Kidney glomerular epithelial cell (primary cell): ENCODE results near the gene RIMBP3C.
"Not testable (repeated sequence)": the region's sequence is repeated elsewhere in the genome, so short reads cannot be mapped to it uniquely, and the experiment has no call there.

Source experiments
- DNase-seq: peaks from one replicate; lab custom pipeline; 2025; lab: John Stamatoyannopoulos, UW

RIMBP3C gene, protein sequence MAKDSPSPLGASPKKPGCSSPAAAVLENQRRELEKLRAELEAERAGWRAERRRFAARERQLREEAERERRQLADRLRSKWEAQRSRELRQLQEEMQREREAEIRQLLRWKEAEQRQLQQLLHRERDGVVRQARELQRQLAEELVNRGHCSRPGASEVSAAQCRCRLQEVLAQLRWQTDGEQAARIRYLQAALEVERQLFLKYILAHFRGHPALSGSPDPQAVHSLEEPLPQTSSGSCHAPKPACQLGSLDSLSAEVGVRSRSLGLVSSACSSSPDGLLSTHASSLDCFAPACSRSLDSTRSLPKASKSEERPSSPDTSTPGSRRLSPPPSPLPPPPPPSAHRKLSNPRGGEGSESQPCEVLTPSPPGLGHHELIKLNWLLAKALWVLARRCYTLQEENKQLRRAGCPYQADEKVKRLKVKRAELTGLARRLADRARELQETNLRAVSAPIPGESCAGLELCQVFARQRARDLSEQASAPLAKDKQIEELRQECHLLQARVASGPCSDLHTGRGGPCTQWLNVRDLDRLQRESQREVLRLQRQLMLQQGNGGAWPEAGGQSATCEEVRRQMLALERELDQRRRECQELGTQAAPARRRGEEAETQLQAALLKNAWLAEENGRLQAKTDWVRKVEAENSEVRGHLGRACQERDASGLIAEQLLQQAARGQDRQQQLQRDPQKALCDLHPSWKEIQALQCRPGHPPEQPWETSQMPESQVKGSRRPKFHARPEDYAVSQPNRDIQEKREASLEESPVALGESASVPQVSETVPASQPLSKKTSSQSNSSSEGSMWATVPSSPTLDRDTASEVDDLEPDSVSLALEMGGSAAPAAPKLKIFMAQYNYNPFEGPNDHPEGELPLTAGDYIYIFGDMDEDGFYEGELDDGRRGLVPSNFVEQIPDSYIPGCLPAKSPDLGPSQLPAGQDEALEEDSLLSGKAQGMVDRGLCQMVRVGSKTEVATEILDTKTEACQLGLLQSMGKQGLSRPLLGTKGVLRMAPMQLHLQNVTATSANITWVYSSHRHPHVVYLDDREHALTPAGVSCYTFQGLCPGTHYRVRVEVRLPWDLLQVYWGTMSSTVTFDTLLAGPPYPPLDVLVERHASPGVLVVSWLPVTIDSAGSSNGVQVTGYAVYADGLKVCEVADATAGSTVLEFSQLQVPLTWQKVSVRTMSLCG (N-terminal part only)

DNA sequence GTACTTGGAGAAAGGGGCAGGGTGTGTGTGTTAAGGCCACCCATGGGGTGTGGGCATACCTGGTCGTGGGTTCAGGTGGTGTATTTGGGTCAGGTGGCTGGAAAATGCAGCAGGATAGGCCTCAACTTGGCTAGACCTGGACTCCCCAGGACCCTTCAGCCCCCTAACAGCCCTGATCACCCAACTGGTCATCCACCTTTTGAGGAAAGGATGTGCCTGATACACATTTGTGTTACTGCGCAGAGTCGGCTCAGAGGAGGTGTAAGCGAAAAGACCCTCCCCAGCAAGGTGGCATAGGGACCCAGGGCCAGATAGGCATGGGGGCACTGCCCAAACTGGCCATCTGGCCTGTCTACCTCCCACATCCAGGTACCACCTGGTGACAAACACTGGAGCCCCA lies at the start of gene RIMBP3C:
RIMBP3C (minus strand) TSS at position 101 of the 400 bp plus-strand sequence. CDS start 485 bp downstream, outside the sequence.
- DNase-seq, result not testable (repeated sequence)

DNA sequence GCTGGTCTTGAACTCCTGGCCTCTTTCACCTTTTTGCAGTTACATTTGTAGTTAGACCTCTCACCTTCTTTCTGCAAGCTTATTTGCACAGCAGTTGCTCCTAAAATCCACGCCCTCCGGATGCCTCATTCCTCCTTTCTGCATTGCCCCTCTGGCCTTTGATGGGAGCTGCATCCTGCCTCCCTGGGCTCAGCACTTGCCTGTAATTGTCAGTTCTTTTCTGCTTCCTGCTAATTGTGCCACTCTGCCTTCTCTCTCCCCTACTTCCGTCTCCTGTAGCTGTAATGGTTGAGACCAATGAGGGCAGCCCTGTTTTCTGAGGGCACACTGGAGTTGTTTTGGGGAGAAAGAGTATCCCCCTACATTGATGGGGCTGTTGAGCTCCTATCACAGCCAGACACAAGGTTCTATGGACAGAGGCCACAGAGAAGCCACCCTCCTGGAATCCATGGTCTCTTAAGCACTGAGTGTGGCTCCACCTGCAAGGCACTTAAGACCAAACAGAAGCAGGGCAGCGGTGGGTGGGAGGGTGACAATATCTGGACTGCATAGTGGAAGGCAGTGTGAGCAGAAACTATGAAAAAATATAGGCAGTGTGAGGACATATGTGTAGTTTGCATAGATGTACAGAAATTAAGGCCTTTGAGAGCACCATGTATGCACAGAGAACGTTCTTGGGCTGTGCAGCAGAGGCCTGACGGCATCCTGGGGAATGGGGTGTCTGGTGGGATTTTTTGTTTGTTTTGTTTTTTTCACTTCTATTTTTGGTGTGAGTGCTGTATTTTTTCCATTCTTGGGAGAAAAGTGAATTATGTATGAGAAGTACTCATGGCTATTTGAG lies 48.0 kb upstream of the RIMBP3C start:
- DNase-seq, result no peak

DNA sequence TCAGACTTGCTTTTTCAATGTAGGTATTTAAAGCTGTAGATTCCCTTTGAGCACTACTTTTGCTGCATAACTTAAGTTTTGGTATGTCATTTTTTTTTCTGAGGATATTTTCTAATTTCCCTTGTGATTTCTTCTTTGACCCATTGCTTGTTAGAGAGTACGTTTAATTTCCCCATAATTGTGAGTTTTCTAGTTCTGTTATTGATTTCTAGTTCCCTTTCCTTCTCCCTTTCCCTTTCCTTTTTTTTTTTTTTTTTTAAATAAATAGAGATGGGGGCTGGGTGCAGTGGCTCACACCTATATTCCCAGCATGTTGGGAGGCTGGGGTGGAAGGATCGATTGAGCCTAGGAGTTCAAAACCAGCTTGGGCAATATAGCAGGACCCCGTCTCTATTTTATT lies 47.0 kb upstream of the RIMBP3C start:
- DNase-seq, result no peak

DNA sequence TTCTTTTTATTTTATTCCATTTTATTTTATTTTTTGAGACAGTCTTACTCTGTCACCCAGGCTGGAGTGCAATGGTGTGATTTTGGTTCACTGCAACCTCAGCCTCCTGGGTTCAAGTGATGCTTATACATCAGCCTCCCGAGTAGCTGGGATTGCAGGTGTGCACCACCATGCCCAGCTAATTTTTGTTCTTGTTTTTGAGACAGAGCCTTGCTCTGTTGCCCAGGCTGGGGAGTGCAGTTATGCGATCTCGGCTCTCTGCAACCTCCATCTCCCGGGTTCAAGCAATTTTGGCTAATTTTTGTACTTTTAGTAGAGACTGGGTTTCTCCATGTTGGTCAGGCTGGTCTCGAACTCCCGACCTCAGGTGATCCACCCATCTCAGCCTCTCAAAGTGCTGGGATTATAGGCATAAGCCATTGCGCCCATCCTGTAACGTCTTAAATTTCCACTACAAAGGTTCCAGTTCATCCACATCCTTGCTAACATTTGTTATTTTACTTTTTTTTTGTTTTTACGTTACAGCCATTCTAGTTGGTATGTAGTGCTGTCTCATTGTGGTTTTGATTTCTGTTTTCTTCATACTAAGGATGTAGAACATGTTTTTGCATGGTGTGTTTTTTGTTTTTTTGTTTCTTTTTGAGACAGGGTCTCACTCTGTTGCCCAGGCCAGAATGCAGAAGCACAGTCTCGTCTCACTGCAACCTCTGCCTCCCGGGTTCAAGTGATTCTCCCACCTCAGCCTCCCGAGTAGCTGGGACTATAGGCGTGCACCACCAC lies 45.3 kb upstream of the RIMBP3C start:
- not testable (repeated sequence) for DNase-seq

DNA sequence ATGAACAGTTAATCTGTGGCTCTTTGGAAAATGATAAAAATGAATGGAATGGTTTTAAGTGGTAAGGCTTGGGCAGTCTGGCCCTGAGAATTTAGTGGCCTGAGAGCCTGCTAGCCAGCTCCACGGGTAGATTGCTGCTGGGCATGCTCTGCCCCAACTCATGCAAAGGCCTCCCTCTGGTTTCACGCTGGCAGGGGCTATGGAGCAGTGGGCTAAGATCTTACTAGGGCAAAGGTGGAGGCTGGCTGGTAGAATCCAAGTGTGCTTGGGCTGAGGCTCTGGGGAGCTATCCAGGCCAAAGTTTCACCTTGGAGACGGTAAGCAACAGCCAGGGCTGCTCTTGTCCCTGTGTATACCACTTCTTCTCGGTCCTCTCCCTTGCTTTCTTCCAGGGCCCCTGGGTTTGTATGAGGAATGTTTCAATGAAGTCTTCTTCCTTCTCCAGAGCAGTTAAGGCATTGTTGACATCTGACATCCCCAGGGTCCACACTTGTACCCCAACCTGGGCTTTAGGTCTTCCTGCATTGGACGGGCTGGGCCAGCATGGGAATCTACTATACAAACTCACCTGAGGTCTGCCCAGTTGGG lies 43.7 kb upstream of the RIMBP3C start:
- no peak for DNase-seq

DNA sequence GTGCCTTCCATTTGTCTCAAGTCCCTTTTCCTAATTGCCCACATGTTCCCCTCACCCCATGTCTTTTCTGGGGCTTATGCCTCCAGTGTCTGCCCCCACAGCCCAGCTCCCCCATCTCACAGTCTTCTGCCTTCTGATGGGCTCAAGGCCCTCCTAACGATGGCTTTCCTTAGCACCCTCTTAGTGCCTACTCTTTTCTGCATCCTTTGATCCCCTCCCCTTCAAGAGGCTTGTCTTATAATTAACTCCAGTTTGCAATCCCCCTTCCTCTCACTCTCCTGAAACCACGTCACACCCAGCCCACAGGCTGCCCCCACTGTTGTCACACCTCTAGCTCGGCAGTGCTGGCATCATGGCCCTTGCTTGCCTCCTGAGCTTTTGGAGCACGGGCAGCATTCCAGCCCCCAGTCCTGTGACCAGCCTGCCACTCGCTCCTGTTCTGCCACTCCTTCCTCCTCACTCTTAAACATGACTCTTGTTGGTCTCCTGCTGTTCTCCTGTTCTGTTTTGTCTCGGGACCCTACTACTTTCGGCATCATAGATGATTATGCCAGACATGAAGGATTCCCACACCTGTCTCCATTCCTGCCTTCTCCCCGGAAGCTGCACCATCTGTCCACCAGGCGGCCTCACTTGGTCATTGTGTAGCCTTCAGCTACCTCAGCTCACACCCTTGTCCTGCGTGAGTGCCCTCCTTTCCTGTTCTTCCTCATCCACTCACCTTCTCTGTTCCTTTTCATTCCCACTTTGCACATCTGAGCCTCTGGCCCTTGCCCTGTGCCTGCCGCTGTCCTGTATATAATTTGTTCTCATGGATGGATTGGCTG lies 42.4 kb upstream of the RIMBP3C start:
- no peak for DNase-seq

DNA sequence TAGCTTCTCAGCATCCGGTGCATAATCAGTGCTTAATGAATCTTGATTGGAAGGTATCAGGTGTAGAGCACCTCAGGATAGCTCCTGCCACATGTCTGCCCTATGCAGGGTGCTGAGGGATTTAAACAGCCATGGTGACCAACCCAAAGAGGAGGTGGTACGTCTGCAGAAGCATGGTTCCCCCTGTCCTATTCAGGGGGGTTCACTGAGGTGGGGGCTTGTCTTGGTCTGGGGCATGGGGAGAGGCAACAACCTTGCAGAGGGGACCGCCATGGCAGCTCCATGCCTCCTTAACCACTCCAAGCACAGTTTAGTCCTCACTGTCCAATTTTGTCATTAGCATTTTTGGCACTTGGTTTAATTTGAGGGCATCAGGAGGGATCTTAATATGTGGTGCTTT lies 41.2 kb upstream of the RIMBP3C start:
- DNase-seq, result no peak

DNA sequence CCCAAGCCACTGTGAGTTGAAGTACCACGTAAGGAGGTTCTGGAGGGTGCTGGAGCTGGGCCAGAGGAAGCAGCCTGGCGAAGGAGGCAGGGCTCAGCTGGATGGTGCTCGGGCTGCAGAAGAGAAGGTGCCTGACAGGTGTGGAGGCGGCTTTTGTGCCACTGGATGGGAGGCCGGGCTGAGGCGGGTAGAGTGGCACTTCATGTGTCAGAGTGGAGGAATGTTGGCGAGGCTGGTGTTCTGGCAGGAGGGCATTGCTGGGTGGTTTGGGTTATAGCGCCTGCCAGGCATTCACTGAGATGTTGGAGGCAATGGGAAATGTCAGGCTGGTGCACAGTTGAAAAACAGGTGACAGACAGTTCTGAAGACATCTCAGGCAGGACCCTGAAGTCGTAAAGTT lies 40.4 kb upstream of the RIMBP3C start:
- DNase-seq, result no peak

DNA sequence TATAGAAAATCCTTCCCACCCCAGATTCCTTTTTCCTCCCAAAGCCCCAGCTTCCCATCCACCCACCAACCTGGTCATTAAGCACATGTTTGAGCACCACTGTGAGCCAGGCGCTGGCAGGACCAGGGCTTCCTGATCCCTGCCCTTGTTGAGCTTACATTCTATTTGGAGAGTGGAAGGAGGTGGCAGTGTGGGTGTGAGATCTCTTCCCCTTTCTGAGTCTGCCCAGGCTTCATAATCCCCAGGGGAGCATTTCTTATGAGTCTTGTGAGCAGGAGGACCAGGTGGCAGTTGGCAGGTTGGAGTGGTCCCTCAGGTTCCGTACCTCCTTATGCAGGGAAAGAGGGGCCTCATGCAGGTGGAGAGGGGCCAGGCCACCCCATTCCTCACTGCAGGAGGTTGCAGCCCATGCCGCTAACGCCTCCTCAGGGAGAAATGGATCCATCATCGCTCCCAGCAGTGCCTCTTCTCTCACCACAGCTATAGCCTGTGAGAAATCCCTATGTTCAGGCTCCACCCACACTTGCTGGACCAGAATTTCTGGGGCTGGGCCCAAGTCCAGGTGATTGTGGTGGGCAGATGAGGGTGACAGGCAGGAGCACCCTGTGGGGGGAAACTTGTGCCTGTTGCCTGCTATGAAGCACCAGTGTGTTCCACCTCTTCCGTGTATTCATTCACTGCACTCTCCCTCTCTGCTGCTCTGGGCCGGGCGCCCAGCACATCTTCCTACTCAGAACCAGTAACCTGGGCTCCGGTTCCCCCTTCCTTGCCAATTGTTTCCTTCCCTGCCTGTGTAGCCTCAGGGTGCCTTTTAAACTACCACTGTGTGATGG lies 39.8 kb upstream of the RIMBP3C start:
- no peak for DNase-seq

DNA sequence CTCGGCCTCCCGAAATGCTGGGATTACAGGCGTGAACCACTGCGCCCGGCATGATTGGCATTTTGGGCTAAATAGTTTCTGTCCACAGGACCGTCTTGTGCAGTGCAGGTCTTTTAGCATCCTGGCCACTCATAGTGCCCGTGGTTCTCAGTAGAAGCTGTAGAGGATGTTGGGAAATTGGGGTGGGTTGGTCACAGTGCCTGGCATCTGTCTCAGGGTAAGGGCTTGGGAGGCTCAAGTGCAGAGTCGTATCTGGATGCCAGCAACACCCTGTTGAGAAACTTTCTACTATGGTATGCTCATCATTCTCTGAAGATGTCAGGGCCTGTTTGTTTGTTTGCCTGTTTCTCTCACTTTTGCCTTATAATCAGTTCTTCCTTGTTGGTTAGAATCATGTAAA lies 38.1 kb upstream of the RIMBP3C start:
- no peak for DNase-seq

DNA sequence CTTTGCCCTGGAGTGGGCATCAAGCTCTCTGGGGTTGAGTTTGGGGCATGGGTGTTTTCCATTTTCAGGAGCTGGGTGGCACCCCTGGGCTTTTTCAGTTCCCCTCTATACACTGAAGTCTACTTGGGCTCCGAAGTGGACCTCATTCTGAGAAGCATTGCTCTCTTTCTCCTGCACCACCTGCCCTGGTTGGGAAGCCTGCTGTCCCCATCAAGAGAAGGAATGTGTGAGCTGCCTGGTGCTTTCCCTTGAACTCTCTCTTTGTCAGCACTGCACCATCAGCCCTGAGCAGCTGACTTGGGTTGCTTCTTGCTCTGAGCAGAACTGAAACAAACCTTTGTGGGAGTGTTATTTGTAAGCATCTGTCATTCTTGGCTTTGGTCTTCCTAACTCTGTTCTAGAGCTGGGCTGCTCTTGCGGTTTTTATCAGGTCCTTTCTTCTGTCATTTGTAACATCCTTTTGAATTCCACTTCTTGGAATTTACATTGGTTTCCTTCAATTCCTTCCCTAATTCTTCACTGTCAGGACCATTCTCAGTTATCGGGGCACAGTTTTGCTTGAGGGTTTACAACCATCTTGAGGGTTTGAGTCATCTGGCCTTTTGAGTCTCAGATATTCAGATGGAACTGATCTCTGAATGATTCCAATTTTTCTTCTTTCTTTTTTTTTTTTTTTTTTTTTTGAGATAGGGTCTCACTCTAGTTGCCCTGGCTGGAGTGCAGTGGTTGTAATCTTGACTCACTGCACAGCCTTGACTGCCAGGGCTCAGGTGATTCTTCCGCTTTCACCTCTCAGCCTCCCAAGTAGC lies 36.7 kb upstream of the RIMBP3C start:
- no peak for DNase-seq

DNA sequence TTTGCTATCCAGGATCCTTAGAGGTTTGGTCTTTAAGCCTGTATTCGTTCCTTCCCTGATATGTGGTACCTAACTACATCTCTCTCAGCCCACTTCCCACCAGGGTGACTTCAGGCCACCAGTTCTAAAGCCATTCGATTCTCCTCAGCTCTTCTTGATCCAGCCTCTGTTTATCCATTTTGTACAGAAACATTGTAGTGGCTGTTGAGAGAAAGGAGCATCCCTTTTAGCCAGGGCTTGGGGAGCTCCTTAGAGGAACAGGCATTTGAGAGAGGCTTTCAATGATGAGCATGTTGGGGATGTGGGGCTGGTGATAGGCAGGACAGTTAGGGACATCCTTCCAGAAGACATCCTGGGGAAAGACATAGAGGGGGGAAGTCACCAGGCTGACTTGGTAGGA lies 34.1 kb upstream of the RIMBP3C start:
- no peak for DNase-seq

DNA sequence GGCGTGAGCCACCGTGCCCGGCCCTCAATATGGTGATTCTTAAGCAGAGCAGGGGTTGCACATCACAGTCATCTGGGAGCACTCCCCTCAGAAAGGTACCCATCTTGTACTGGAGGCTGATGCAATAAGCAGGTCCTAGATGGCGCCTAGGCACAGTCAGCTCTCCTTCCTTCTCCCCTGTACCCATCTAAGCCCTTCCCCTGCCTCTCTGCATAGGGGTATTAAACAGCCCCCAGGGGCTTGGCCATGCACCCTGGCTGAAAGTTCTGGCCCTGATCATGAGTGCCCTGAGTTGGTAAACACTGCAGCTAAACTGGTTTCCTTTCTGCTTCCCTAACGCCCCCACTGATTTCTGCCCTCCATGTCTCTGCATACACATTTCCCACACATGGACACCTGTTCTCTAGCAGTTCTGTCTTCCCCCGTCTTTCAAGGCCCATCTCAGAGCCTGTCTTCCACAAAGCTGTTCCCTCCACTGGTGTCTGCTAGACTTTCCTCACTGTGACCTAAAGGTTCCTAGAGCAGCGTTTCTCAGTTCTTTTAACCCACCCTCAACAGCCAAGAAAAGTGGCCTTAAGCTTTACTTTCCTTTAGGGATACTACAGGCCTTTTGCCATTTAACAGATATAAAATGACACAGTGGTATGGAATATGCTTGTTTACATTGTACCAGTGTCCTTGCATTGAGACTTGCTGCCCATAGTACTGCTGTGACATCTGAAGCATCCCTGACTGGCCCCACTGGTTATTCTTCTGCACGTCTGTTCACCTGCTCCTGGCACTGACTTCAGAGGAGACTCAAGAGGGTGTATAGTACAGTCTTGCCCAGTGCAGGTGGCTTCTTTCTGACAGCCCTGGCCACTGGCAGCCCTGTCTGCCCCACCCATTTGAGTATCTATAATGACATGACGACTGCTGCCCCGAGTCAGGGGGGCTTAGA lies 31.8 kb upstream of the RIMBP3C start:
- DNase-seq, result no peak

DNA sequence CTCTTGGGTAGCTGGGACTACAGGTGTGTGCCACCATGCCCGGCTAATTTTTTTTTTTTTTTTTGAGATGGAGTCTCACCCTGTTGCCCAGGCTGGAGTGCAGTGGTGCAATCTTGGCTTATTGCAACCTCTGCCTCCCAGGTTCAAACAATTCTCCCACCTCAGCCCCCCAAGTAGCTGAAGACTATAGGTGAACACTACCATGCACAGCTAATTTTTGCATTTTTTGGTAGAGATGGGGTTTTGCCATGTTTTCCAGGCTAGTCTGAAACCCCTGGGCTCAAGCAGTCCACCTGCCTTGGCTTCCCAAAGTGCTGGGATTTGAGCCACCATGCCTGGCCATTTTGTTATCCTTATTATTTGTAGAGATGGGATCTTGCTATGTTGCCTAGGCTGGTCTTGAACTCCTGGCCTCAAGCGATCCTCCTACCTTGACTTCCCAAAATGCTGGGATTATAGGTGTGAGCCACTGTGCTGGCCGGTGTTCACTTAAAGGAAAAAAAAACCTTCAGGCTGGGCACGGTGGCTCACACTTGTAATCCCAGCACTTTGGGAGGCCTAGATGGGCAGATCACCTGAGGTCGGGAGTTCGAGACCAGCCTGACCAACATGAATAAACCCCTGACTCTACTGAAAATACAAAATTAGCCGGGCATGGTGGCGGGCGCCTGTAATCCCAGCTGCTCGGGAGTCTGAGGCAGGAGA lies 29.9 kb upstream of the RIMBP3C start:
- DNase-seq, result not testable (repeated sequence)

DNA sequence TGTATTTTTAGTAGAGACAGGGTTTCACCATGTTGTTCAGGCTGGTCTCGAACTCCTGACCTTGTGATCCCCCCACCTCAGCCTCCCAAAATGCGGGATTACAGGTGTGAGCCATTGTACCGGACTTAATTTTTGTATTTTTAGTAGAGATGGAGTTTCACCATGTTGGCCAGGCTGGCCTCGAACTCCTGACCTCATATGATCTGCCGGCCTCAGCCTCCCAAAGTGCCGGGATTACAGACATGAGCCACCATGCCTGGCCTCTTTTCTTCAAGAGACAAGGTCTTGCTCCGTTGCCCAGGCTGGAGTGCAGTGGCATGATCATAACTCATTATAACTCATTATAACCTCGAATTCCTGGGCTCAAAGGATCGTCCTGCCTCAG lies 29.4 kb upstream of the RIMBP3C start:
- not testable (repeated sequence) for DNase-seq

DNA sequence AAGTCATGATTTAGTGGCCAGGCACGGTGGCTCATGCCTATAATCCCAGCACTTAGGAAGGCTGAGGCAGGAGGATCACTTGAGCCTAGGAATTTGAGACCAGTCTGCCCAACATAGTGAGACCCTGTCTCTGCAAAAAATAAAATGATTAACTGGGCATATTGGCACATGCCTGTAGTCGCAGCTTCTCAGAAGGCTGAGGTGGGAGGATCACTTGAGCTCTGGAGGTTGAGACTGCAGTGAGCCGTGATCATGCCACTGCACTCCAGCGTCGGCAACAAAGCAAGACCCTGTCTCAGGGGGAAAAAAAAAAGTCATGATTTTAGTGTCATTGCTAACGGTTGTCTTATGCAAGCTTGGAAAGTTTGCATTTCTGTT lies 28.2 kb upstream of the RIMBP3C start:
- no peak for DNase-seq
